AG10803 (cell line): Measurements from ENCODE around the gene RFC5.

Experiments used
- DNase-seq: peaks from one replicate; pipeline ENCODE4 v3.0.0; 2010; ENCODE audit warnings: low read depth
- H3K4me3 ChIP-seq: 2 replicates; pipeline ENCODE4 v1.5.1; 2011; ENCODE audit warnings: mild to moderate bottlenecking, low read length, control low read depth
- CTCF ChIP-seq: conservative IDR thresholded peaks from 2 replicates; pipeline ENCODE4 v1.5.1; 2011; ENCODE audit warnings: mild to moderate bottlenecking, low read length, control low read depth, inconsistent platforms

The RFC5 gene

GRCh38 chr12:117972301-117972700, 44.2 kb upstream of the RFC5 start:
- TF ChIP-seq CTCF: no peak
- no peak overlapping the region for H3K4me3 ChIP-seq
- no peak for DNase-seq

- no peak overlapping the region for H3K4me3 ChIP-seq
- TF ChIP-seq CTCF: no peak
- no peak for DNase-seq
Measured at GRCh38 chr12:117975006-117975405, 41.5 kb upstream of the RFC5 start.

GRCh38 chr12:117977373-117977772, 39.1 kb upstream of the RFC5 start:
- TF ChIP-seq CTCF: no peak
- DNase-seq: no peak
- H3K4me3 ChIP-seq: no peak overlapping the region

GRCh38 chr12:117980616-117981015, 35.9 kb upstream of the RFC5 start:
- DNase-seq: peak; percentile 56
- no peak overlapping the region for H3K4me3 ChIP-seq
- TF ChIP-seq CTCF: no peak

- no peak for TF ChIP-seq CTCF
- H3K4me3 ChIP-seq: no peak overlapping the region
- no peak for DNase-seq
Measured at GRCh38 chr12:117981267-117981666, 35.2 kb upstream of the RFC5 start.

- DNase-seq: peak; percentile 9
Measured at GRCh38 chr12:117985182-117985581, 31.3 kb upstream of the RFC5 start.

More at GRCh38 chr12:117985182-117985581, 31.3 kb upstream of the RFC5 start:
- H3K4me3 ChIP-seq: no peak overlapping the region
- TF ChIP-seq CTCF: no peak
